GM18909 (cell line): Measurements from ENCODE around the gene TOX3.

Source experiments
- ATAC-seq: cut with Tn5 transposase; IDR thresholded peaks from one replicate; pipeline ENCODE4 v1.9.1; 2021; ENCODE audit warnings: mild to moderate bottlenecking; ENCODE audit not compliant: unreplicated experiment, poor library complexity

Gene TOX3

GRCh38 chr16:52567193-52567592 lies 20.2 kb upstream of the TOX3 start:
- no peak for ATAC-seq

GRCh38 chr16:52563767-52564611 lies 17.0 kb upstream of the TOX3 start:
- no peak for ATAC-seq

GRCh38 chr16:52562770-52563169 lies 15.8 kb upstream of the TOX3 start:
- no peak for ATAC-seq

- ATAC-seq = no peak
Measured at GRCh38 chr16:52561910-52562741, 15.2 kb upstream of the TOX3 start.

- no peak for ATAC-seq
Measured at GRCh38 chr16:52558448-52558847, 11.5 kb upstream of the TOX3 start.

- no peak for ATAC-seq
Measured at GRCh38 chr16:52557236-52557635, 10.3 kb upstream of the TOX3 start.

- no peak for ATAC-seq
Measured at GRCh38 chr16:52556083-52556482, 9.1 kb upstream of the TOX3 start.

GRCh38 chr16:52555572-52555971 lies 8.6 kb upstream of the TOX3 start:
- no peak for ATAC-seq

- no peak for ATAC-seq
Measured at GRCh38 chr16:52554334-52554733, 7.4 kb upstream of the TOX3 start.

GRCh38 chr16:52553322-52553721 lies 6.4 kb upstream of the TOX3 start:
- ATAC-seq = no peak

GRCh38 chr16:52552643-52553042 lies 5.7 kb upstream of the TOX3 start:
- ATAC-seq = no peak

- no peak for ATAC-seq
Measured at GRCh38 chr16:52549011-52549692, 2.2 kb upstream of the TOX3 start.

GRCh38 chr16:52548261-52549010 lies 1.5 kb upstream of the TOX3 start:
- ATAC-seq = no peak

- ATAC-seq = no peak
Measured at GRCh38 chr16:52547834-52548215, 882 bp upstream of the TOX3 start.

- ATAC-seq = no peak
Measured at GRCh38 chr16:52546291-52547003, 496 bp downstream of the TOX3 start.

GRCh38 chr16:52545898-52546266 lies 1.1 kb downstream of the TOX3 start:
- ATAC-seq = no peak

GRCh38 chr16:52545222-52545897 lies 1.6 kb downstream of the TOX3 start:
- ATAC-seq = no peak

- ATAC-seq = no peak
Measured at GRCh38 chr16:52544703-52545102, 2.2 kb downstream of the TOX3 start.

GRCh38 chr16:52543654-52544053 lies 3.3 kb downstream of the TOX3 start:
- no peak for ATAC-seq
